Thyroid gland (tissue), 4 donors: Measurements from ENCODE around the gene CLCN5.

Experiments used
- POLR2A ChIP-seq, 2 donors: fragments of 450-650 bp; IDR thresholded peaks; one replicate each; pipeline ENCODE4 v1.6.1; 2017; ENCODE audit warnings: antibody characterized with exemption in 2 of 2, mild to moderate bottlenecking in 2 of 2, moderate library complexity in 1 of 2
- TF ChIP-seq, protein P1 (sequence below), 6 experiments: fragments of 200-600 bp in 3 of 6; fragments of 450-650 bp in 3 of 6; sonication (generic) in 3 of 6; IDR thresholded peaks; one replicate each; pipeline ENCODE4 v1.5.1; 2016 to 2019; ENCODE audit warnings: antibody characterized with exemption in 6 of 6, mild to moderate bottlenecking in 2 of 6, inconsistent platforms in 1 of 6, moderate library complexity in 1 of 6

DNA sequence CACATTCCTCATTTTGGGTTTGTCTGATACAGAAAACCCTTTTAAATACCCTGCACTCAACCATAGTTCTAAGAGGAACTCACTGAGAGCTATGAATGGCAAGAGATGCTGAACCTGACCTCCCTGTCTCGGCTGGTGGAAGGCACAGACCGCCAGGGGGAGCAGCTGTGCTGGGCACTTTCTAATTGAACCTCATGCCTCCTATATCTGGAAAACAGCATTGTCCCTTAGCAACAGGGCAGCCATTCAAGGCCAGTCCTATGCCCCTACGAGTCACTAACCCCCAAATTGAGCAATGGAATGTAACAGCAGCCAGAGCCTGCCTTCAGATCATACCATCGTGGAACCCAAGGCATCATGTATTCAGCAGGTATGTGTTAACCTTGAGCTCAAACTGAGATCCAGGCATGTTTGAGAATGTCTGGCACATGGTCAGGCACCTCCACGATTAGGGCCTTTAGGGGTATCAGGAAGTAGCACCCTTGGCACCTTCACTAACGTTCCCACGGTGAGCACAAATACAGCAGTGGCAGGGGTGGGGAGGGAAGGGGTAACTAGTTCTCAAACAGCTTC, 38.0 kb upstream of the CLCN5 start:
- TF ChIP-seq POLR2A (IDR thresholded peaks at IDR 0.05), result no peak
- TF ChIP-seq, protein P1, sequence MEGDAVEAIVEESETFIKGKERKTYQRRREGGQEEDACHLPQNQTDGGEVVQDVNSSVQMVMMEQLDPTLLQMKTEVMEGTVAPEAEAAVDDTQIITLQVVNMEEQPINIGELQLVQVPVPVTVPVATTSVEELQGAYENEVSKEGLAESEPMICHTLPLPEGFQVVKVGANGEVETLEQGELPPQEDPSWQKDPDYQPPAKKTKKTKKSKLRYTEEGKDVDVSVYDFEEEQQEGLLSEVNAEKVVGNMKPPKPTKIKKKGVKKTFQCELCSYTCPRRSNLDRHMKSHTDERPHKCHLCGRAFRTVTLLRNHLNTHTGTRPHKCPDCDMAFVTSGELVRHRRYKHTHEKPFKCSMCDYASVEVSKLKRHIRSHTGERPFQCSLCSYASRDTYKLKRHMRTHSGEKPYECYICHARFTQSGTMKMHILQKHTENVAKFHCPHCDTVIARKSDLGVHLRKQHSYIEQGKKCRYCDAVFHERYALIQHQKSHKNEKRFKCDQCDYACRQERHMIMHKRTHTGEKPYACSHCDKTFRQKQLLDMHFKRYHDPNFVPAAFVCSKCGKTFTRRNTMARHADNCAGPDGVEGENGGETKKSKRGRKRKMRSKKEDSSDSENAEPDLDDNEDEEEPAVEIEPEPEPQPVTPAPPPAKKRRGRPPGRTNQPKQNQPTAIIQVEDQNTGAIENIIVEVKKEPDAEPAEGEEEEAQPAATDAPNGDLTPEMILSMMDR (IDR thresholded peaks at IDR 0.05), result peak; percentile 20 to 62 (median 39)
